Medulla oblongata (tissue), 1 donor: ENCODE measurements around the gene RUNX1.
"Not testable (repeated sequence)": the region's sequence is repeated elsewhere in the genome, so short reads cannot be mapped to it uniquely, and the experiment has no call there.

Source experiments
- DNase-seq: peaks from one replicate; pipeline ENCODE4 v3.0.0-alpha.2; 2015; ENCODE audit errors: extremely low spot score

RUNX1 gene

GRCh38 chr21:34806423-34806822 lies 242.7 kb downstream of the RUNX1 start:
- no peak for DNase-seq

GRCh38 chr21:34805157-34805556 lies 243.9 kb downstream of the RUNX1 start:
- no peak for DNase-seq

GRCh38 chr21:34804584-34804983 lies 244.5 kb downstream of the RUNX1 start:
- not testable (repeated sequence) for DNase-seq

GRCh38 chr21:34803782-34804370 lies 245.2 kb downstream of the RUNX1 start:
- no peak for DNase-seq

- no peak for DNase-seq
These were observed 246.8 kb downstream of the RUNX1 start for GRCh38 chr21:34802180-34802899.

- no peak for DNase-seq
These were observed 247.5 kb downstream of the RUNX1 start for GRCh38 chr21:34801519-34802132.

- no peak for DNase-seq
These were observed 248.1 kb downstream of the RUNX1 start for GRCh38 chr21:34800797-34801518.

GRCh38 chr21:34799092-34799491 lies 250.0 kb downstream of the RUNX1 start:
- DNase-seq = no peak

- DNase-seq = no peak
These were observed 251.1 kb downstream of the RUNX1 start for GRCh38 chr21:34797921-34798535.

- no peak for DNase-seq
These were observed 251.9 kb downstream of the RUNX1 start for GRCh38 chr21:34797201-34797525.

- DNase-seq = no peak
These were observed 252.4 kb downstream of the RUNX1 start for GRCh38 chr21:34796518-34797200.

GRCh38 chr21:34795548-34796180 lies 253.4 kb downstream of the RUNX1 start:
- DNase-seq = no peak

- no peak for DNase-seq
These were observed 253.9 kb downstream of the RUNX1 start for GRCh38 chr21:34795175-34795547.

GRCh38 chr21:34794686-34795085 lies 254.4 kb downstream of the RUNX1 start:
- DNase-seq = no peak

- DNase-seq = no peak
These were observed 255.6 kb downstream of the RUNX1 start for GRCh38 chr21:34793471-34793870.

GRCh38 chr21:34792504-34793089 lies 256.5 kb downstream of the RUNX1 start:
- DNase-seq = no peak

- no peak for DNase-seq
These were observed 257.2 kb downstream of the RUNX1 start for GRCh38 chr21:34791776-34792503.

GRCh38 chr21:34790834-34791233 lies 258.3 kb downstream of the RUNX1 start:
- DNase-seq = no peak

GRCh38 chr21:34790341-34790740 lies 258.8 kb downstream of the RUNX1 start:
- no peak for DNase-seq

GRCh38 chr21:34788879-34789278 lies 260.2 kb downstream of the RUNX1 start:
- no peak for DNase-seq
